Activated naive CD4-positive, alpha-beta T cell treated with anti-CD3 and anti-CD28 coated beads for 36 hours (primary cell): ENCODE measurements around the gene STK25. TPM values are rescaled to one million over a fixed set of nuclear protein-coding genes. Genes with fewer than 3 reads are reported as not detected.

Source experiments
- CTCF ChIA-PET: fragments of 350-600 bp; sonication (Branson Sonifier 250); formaldehyde crosslinking; loops from one replicate; lab custom pipeline; 2021; ENCODE audit warnings: antibody characterized with exemption; lab: Charles Lee
- DNase-seq: peaks from one replicate; pipeline ENCODE4 v3.0.0-alpha.2; 2020
- H3K27ac Mint-ChIP-seq: one replicate; pipeline ENCODE4 v1.8.0; 2021; ENCODE audit warnings: mild to moderate bottlenecking, mixed read lengths
- H3K27me3 Mint-ChIP-seq: one replicate; pipeline ENCODE4 v1.8.0; 2021; ENCODE audit warnings: low read depth, mixed read lengths
- H3K36me3 Mint-ChIP-seq: one replicate; pipeline ENCODE4 v1.8.0; 2021; ENCODE audit warnings: low read depth, mixed read lengths
- H3K4me1 Mint-ChIP-seq: one replicate; pipeline ENCODE4 v1.8.0; 2021; ENCODE audit warnings: low read depth, mixed read lengths
- H3K4me3 Mint-ChIP-seq: one replicate; pipeline ENCODE4 v1.8.0; 2021; ENCODE audit warnings: mild to moderate bottlenecking, moderate library complexity, mixed read lengths
- H3K9me3 Mint-ChIP-seq: one replicate; pipeline ENCODE4 v1.8.0; 2021; ENCODE audit warnings: mixed read lengths
- intact Hi-C: fragments of 100-400 bp; cut with micrococcal nuclease; formaldehyde crosslinking; loops from one replicate; pipeline ENCODE4 v1.15.1; 2023
- total RNA-seq, 2 experiments: library from RNA; stranded (reverse); gene quantifications; one replicate each; pipeline ENCODE4 v1.2.3, GENCODE V29; 2021

STK25 gene
- total RNA-seq, 2 experiments from 2014 or later = 81.2 to 88.4 TPM

DNA sequence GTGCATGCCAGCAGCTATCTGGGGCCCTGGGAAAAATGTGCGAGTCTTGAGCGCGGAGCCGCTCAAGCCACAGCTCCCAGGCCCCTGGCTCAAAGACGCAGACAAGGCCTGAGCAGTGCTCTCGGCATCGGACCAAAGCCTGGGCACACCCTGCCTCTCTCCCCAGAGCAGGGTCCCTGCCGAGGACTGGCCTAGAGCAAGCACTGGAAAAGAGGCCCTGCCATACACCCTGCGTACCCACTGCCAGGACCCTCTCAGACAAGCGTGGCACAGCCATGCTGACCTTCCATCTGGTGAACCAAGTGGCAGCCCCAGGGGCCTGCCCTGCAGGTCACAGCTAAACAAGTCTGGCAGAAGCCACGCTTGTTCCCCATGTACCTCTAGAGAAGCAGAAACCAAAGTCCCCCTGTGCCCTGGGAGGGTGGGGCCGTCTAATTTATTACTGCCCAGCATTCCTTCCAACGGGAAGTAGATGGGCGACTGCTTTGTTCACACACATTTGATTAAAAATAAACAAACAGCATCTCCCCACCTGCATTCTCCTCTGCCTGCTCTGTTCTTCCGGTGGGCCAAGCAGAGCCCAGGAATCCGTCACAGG lies 14.0 kb downstream of the STK25 start:
- Mint-ChIP-seq H3K4me3 (no peak overlapping the region), H3K36me3 (no peaks in the 10 kb centered on the region), H3K27ac (no peak overlapping the region), H3K27me3 (no peaks in the 10 kb centered on the region), H3K9me3 (no peaks in the 10 kb centered on the region), H3K4me1 (no peaks in the 10 kb centered on the region)
- no peak for DNase-seq
- CTCF ChIA-PET = interaction anchor here (0.6 kb wide), 1 partner anchor 136 kb away, joined by 3 read pairs; no protein-coding TSS in a partner anchor
- intact Hi-C loops = no loop called here

DNA sequence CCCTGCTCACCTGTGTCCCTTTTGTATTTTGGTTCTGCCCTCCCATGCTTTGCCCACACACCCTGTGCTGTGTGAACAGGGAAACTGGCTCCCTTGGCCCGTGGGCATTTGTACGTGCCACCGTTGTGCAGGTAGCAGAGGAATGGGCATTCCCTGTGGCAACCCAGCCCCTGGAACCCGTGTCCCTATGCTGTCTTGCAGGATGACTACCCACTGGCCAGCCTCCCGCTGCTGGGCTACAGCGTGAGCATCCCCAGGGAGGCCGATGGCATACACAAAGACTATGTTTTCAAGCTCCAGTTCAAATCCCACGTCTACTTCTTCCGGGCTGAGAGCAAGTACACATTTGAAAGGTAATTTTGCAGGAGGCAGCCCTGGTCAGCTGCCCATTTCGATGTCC lies 15.3 kb downstream of the STK25 start:
- Mint-ChIP-seq H3K9me3 (no peaks in the 10 kb centered on the region), H3K27ac (no peak overlapping the region), H3K36me3 (no peaks in the 10 kb centered on the region), H3K4me3 (no peak overlapping the region), H3K27me3 (no peaks in the 10 kb centered on the region), H3K4me1 (no peaks in the 10 kb centered on the region)
- DNase-seq = no peak
- CTCF ChIA-PET = no interaction called here
- intact Hi-C loops = no loop called here

DNA sequence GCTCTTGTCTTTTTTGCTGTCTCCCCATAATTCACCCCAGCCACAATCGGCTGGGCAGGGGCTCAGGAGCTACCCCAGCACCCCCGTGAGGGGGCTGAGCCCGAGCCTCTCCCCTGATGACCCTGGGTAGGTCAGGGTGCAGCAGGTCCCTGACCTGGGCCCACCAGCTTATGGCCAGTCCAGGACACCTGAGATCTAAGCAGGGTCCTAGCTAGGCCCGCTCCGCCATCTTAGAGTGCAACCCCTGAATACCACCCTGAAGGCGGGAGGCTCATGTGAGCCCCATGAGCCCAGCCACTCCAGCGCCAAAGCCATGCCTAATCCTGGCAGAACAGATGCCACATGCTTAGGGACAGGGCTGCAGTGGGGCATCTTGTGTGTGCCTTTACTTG lies 16.2 kb downstream of the STK25 start:
- no peak for DNase-seq
- Mint-ChIP-seq H3K27ac (no peak overlapping the region), H3K27me3 (no peaks in the 10 kb centered on the region), H3K9me3 (no peaks in the 10 kb centered on the region), H3K4me3 (no peak overlapping the region), H3K36me3 (no peaks in the 10 kb centered on the region), H3K4me1 (no peaks in the 10 kb centered on the region)
- intact Hi-C loops = no loop called here
- CTCF ChIA-PET = interaction anchor here (0.8 kb wide), 1 partner anchor 64 kb away, joined by 3 read pairs; no protein-coding TSS in a partner anchor

DNA sequence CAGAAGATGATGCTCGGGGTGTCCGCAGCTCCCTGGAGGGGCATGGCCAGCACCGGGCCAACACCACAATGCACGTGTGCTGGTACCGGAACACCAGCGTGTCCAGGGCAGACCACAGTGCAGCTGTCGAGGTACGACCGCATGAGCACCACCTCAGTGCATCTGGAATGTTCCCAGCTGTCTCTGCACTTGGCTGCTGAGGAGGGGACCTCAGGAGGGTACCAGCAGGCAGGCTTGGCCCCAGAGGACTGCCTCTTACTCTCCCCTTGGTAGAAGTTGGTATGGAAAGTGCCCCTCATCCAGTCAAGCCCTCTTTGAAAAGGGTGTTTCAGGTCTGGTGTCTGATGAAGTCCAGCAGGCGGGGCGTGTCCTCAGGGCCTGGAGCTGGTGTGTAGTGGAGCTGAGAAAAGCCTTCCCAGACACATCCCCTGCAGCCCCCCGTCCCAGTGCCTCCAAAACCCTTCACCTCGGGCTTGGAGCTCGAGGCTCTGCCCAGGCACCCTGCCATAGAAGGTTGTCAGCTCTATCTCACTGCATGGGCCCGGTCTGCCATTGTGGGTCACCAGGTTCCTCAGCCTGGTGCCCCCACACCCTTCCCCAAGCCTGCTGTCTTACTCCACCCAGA lies 16.7 kb downstream of the STK25 start:
- Mint-ChIP-seq H3K27ac (no peak overlapping the region), H3K4me1 (no peaks in the 10 kb centered on the region), H3K36me3 (no peaks in the 10 kb centered on the region), H3K4me3 (no peak overlapping the region), H3K27me3 (no peaks in the 10 kb centered on the region), H3K9me3 (no peaks in the 10 kb centered on the region)
- intact Hi-C loops = no loop called here
- CTCF ChIA-PET = interaction anchor here (0.8 kb wide), 1 partner anchor 65 kb away, joined by 3 read pairs; no protein-coding TSS in a partner anchor
- no peak for DNase-seq

DNA sequence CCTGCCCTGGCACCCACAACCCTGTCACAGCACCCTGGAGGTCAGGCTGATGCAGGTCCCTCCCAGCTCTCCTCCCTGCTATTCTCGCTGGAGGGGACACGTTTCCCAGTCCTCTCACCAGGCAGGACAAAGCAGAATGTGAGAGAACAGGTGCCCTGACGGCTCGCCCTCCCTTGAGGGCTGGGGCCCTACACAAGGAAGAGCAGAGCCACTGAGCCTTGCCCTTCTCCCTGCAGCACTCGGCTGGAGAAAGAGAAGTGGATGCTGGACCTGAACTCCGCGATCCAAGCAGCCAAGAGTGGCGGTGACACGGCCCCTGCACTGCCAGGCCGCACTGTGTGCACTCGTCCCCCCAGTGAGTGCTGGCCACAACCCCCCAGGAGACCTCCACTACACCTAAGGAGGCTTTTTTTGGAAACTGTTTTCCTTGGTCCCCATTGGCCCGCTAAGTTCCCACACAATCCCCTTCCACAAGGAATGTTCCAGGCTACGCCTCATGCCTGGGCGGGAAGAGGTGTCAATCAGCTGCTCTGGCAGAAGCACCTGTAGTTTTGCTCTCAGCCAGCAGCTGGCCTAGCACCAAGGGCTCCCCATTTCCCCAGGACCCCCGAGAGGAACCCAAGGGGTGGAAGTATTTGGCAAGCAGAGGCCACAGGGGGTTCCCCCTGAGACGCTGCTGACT lies 17.4 kb downstream of the STK25 start:
- Mint-ChIP-seq H3K36me3 (no peaks in the 10 kb centered on the region), H3K4me1 (no peaks in the 10 kb centered on the region), H3K27me3 (no peaks in the 10 kb centered on the region), H3K9me3 (no peaks in the 10 kb centered on the region), H3K4me3 (no peak overlapping the region), H3K27ac (no peak overlapping the region)
- DNase-seq = no peak
- intact Hi-C loops = no loop called here
- CTCF ChIA-PET = no interaction called here

DNA sequence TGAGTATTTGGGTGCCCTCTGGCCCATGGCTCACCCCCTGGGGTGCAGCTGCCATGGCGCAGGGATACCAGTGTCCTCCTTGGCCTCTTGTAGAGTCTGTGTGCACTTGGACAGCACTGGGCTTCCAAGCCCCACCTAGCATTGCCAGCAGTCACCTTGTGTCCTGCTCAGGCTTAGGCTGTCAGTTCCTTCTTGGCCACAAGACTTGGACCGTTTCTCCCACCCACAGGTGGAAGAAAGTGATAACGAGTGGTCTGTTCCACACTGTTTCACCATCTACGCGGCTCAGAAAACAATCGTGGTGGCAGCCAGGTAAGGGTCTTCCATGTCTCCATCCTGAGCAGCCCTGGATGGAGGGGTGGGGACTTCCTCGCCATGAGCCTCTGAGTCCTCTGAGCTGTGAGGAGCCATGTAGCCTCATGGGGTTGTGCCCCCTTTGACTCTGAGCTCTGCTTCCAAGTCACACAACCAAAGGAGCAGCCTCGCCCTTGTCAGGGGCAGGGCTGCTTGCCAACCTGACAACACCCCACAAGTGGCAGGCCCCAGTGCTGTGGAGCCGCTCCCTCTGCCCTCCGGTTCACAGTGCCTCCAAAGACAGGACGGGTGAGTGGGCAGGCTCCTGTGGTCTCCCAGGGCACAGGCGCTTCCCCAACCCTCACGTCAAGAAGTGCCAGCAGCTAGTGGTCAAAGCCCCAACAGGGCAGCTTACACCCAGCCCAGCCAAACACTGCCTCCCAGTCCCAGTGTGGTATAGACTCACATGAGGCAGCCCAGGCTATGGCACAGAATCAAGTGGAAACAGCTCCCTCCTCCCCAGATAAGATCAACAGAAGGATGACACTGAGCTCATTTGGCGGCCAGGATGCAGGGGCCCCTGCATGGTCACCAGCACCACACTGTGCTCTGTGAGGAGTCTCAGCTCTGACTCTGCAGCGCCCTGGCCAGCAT lies 18.4 kb downstream of the STK25 start:
- Mint-ChIP-seq H3K9me3 (no peaks in the 10 kb centered on the region), H3K4me3 (no peak overlapping the region), H3K4me1 (no peaks in the 10 kb centered on the region), H3K27ac (no peak overlapping the region), H3K36me3 (no peaks in the 10 kb centered on the region), H3K27me3 (no peaks in the 10 kb centered on the region)
- intact Hi-C loops = no loop called here
- CTCF ChIA-PET = interaction anchor here (0.5 kb wide), 1 partner anchor 96 kb away, joined by 3 read pairs; no protein-coding TSS in a partner anchor
- no peak for DNase-seq

DNA sequence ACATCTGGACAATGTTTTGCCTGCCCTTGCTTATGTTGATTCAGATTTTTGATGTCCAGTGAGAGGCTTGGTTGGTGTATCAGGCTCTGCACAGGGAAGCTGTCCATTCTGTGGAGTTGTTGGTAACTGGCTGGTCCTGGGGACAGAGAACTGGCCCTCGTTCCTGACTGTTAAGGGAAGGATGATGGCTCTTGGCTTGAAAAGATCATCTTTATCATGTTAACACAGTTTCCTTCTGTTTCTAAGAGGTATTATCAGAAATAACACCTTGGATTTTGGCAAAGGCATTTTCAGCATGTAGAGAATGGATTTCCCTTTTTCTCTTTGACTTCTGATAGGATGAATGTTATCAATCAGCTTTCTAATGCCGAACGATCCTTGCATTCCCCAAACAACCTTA lies 19.3 kb downstream of the STK25 start:
- Mint-ChIP-seq H3K27me3 (no peaks in the 10 kb centered on the region), H3K9me3 (no peaks in the 10 kb centered on the region), H3K4me1 (no peaks in the 10 kb centered on the region), H3K4me3 (no peak overlapping the region), H3K36me3 (no peaks in the 10 kb centered on the region), H3K27ac (no peak overlapping the region)
- no peak for DNase-seq
- CTCF ChIA-PET = no interaction called here
- intact Hi-C loops = no loop called here

DNA sequence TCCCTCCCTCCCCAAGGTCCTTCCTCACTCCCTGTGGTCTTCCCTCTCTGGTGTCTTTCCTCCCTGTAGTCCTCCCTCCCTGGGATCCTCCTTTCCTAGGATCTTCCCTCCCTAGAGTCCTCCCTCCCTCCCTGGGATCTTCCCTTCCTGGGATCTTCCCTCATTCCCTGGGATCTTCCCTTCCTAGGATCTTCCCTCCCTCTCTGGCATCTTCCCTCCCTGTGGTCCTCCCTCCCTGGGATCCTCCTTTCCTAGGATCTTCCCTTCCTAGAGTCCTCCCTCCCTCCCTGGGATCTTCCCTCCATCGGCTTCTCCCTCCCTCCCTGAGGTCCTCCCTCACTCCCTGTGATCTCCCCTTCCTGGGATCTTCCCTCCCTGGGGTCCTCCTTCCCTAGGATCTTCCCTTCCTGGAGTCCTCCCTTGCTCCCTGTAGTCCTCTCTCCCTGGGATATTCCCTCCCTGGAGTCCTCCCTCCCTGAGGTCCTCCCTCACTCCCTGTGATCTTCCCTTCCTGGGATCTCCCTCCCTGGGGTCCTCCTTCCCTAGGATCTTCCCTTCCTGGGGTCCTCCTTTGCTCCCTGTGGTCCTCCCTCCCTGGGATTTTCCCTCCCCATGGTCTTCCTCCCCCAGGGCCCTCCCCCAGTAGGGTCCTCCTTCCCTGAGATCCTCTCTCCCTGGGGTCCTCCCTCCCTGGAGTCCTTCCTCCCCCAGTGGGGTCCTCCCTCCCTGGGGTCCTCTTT lies 23.0 kb downstream of the STK25 start:
- Mint-ChIP-seq H3K4me1 (no peaks in the 10 kb centered on the region), H3K27me3 (no peaks in the 10 kb centered on the region), H3K9me3 (no peaks in the 10 kb centered on the region), H3K4me3 (no peak overlapping the region), H3K36me3 (no peaks in the 10 kb centered on the region), H3K27ac (no peak overlapping the region)
- intact Hi-C loops = no loop called here
- no peak for DNase-seq
- CTCF ChIA-PET = no interaction called here

DNA sequence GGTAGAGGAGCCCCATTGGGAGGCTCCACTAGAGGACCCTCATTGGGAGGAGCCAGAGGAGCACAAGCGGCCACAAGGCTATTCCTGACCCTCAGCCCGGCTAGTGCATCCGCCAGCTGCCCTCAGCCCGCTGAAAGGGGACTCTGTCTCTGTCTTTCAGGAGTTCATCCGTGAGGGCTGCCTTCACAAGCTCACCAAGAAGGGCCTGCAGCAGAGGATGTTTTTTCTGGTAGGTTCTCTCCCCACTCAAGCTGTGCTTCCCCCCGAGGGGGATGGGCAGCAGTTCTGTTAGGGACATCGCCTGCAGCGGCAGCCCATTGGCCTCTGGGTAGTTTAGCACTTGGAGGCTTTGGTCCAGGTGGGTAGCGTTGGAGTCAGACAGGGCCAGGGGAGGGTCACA lies 25.1 kb downstream of the STK25 start:
- Mint-ChIP-seq H3K36me3 (no peaks in the 10 kb centered on the region), H3K4me3 (no peak overlapping the region), H3K27me3 (no peaks in the 10 kb centered on the region), H3K9me3 (no peaks in the 10 kb centered on the region), H3K4me1 (no peaks in the 10 kb centered on the region), H3K27ac (no peak overlapping the region)
- intact Hi-C loops = no loop called here
- no peak for DNase-seq
- CTCF ChIA-PET = interaction anchor here (0.7 kb wide), 1 partner anchor 39 kb away, joined by 4 read pairs; no protein-coding TSS in a partner anchor

DNA sequence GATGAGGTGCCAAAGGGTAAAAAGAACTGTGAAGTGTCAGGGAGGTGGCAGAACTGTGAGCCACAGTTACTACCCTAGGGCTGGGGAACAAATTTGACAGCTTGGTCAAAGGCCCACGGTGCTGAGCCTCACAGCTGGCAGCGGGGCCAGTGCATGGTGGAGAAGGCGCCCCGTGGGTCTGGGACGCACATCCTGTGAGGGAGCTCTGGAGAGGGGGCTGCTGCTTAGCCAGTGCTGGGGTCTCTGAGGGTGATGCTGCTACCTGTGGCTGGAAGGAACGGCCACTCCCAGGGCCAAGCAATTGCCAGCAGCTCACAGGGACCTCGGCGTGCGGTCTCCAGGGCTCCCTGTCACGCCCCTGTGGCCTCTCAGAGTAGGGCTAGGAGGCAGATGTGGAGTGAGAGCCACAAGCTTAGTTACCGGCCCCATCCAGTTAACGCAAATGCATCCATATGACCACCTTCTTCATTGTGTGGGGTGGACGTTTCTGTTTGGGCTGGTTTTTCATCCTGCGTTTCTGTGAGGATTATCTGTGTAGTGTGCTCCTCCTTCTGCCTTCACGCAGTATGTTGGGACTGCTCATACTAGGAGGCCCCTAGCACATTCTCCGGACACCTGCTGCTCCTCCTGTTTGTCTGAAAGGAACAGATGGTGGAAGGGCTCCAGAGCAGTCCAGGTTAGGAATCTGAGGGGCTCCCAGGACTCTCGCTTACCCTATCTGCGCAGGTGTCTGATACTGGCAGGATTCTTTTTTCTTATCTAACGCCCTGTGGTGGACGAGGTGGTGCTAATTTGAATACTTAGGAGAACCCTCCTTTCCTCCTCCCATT lies 26.0 kb downstream of the STK25 start:
- H3K27ac Mint-ChIP-seq = no peak overlapping the region
- no peaks in the 10 kb centered on the region for H3K4me1 Mint-ChIP-seq
- CTCF ChIA-PET = interaction anchor here (0.6 to 0.7 kb wide), 2 partner anchors 36 to 38 kb away, joined by 3 to 4 read pairs; no protein-coding TSS in a partner anchor
- no peaks in the 10 kb centered on the region for H3K27me3 Mint-ChIP-seq
- H3K36me3 Mint-ChIP-seq = no peaks in the 10 kb centered on the region
- DNase-seq = no peak
- intact Hi-C loops = no loop called here
- no peak overlapping the region for H3K4me3 Mint-ChIP-seq
- no peaks in the 10 kb centered on the region for H3K9me3 Mint-ChIP-seq

DNA sequence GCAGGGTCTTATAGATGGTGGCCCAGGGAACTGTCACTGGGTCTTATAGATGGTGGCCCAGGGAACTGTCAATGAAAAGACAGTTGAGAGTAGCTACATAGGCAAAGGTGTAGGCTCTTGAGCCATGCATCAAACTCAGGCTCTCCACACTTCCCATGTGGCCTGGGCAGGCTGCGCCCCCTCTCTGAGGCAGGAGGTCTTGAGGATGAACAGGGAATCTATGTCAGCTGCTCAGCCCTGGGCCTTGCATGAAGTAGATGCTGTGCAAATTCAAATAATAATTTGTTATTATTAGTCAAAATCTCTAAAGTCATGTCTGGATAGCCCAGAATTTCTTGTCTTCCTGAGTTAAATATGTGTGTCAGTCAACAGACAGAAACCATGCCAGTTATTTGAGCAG lies 26.7 kb downstream of the STK25 start:
- intact Hi-C loops = no loop called here
- H3K4me3 Mint-ChIP-seq = no peak overlapping the region
- H3K36me3 Mint-ChIP-seq = no peaks in the 10 kb centered on the region
- no peaks in the 10 kb centered on the region for H3K9me3 Mint-ChIP-seq
- CTCF ChIA-PET = no interaction called here
- no peaks in the 10 kb centered on the region for H3K27me3 Mint-ChIP-seq
- DNase-seq = no peak
- H3K4me1 Mint-ChIP-seq = no peaks in the 10 kb centered on the region
- no peak overlapping the region for H3K27ac Mint-ChIP-seq
